ENCODE results near the gene SPTBN1. TPM values are rescaled to one million over a fixed set of nuclear protein-coding genes. Genes with fewer than 3 reads are reported as not detected.

Gene SPTBN1
- total and polyA plus RNA-seq, 2 of the 4 experiments (the other 2 are of a cell fraction), result 49.1 to 241 TPM

- peaks cover 2% of the 10 kb centered on the region; the same call in 1 of the 2 replicates for H3K36me3 ChIP-seq (ENCODE audit: control insufficient read depth, insufficient read depth, low read length)
- peak overlapping the region; percentile 11; the same call in 1 of the 2 replicates for H4K91ac ChIP-seq (ENCODE audit: insufficient read depth, low read depth, low read length)
- ChIA-PET POLR2A (ENCODE audit: unreplicated experiment) (interaction anchor here (0.6 kb wide), 1 partner anchor 504 kb away, joined by 6 read pairs; no protein-coding TSS in a partner anchor), CTCF (interaction anchor here (1.7 kb wide), 1 partner anchor 10 kb away, joined by 7 read pairs; no protein-coding TSS in a partner anchor)
- H4K20me1 ChIP-seq (ENCODE audit: insufficient read depth, low read length), result no peaks in the 10 kb centered on the region
- H3K14ac ChIP-seq (replicated peaks; ENCODE audit: low read depth, low read length), result 0 out of 2 replicates have a peak overlapping the region, but pooled peaks have one; percentile 23
- TF ChIP-seq SMC3 (IDR thresholded peaks at IDR 0.05; ENCODE audit: low read depth, low read length) (no peak), ELK1 (IDR thresholded peaks at IDR 0.05; ENCODE audit: borderline replicate concordance, low read depth, low read length) (no peak), RCOR1 (IDR thresholded peaks at IDR 0.05; ENCODE audit: insufficient replicate concordance, low read length) (no peak), FOS (IDR thresholded peaks at IDR 0.05; ENCODE audit: low read depth, low read length) (no peak), CEBPB (IDR thresholded peaks at IDR 0.05; ENCODE audit: low read depth, low read length) (no peak), MAFK (IDR thresholded peaks at IDR 0.05; ENCODE audit: low read depth, low read length) (no peak), MXI1 (IDR thresholded peaks at IDR 0.05; ENCODE audit: borderline replicate concordance, low read depth, low read length) (no peak), RFX5 (IDR thresholded peaks at IDR 0.05; ENCODE audit: low read depth, low read length) (no peak), NFE2L2 (IDR thresholded peaks at IDR 0.05; ENCODE audit: low read depth, low read length) (no peak), CHD1 (IDR thresholded peaks at IDR 0.05; ENCODE audit: low read depth, low read length) (no peak), MAZ (IDR thresholded peaks at IDR 0.05; ENCODE audit: borderline replicate concordance, low read depth, low read length) (no peak), BHLHE40 (IDR thresholded peaks at IDR 0.05; ENCODE audit: low read depth, low read length) (no peak)
- no peak for ATAC-seq (ENCODE audit: low read depth)
- H3K4me3 ChIP-seq (ENCODE audit: insufficient read depth, low read depth, low read length), result no peak overlapping the region
- no peak overlapping the region for H3K4me2 ChIP-seq (ENCODE audit: low read depth, low read length)
- no peaks in the 10 kb centered on the region for H3K9me3 ChIP-seq (ENCODE audit: control insufficient read depth, insufficient read depth, low read length)
- H2AK9ac ChIP-seq (replicated peaks; ENCODE audit: low read depth, low read length, poor library complexity), result no peak overlapping the region
- peaks cover 0 to 3% of the 10 kb centered on the region in 2 experiments; a peak in 2 of 4 replicates for H3K79me1 ChIP-seq (ENCODE audit: low read depth in 1 of 2, low read length in 2 of 2)
- H2BK120ac ChIP-seq (ENCODE audit: low read depth, low read length), result no peak overlapping the region
- no peak overlapping the region for H4K8ac ChIP-seq (ENCODE audit: low read depth in 2 of 2, low read length in 2 of 2)
- peaks cover 8% of the 10 kb centered on the region; the same call in 1 of the 2 replicates for H3K9me1 ChIP-seq (ENCODE audit: insufficient read depth, low read length)
- no TSS peak for BruUV-seq (replicated peaks)
- no peak overlapping the region for H2BK5ac ChIP-seq (ENCODE audit: low read depth, low read length, poor library complexity, severe bottlenecking)
- H3K18ac ChIP-seq (ENCODE audit: low read depth, low read length), result no peak overlapping the region
- dilution Hi-C loops (cut with HindIII; ENCODE audit: low sequenced_read_pairs, unreplicated experiment), result no loop called here
- 20% methylated on average over 1 of the region's 11 CpGs; no CpG with 5 or more reads in 1 of the 2 experiments for WGBS, 2 experiments (ENCODE audit: extremely low coverage in 2 of 2, insufficient read length in 1 of 2)
- H2BK15ac ChIP-seq (ENCODE audit: low read depth, low read length), result no peak overlapping the region
- no peak overlapping the region for H3K56ac ChIP-seq (ENCODE audit: extremely low read depth, insufficient read depth, low read length)
- H3K23ac ChIP-seq (ENCODE audit: low read depth, low read length), result no peak overlapping the region
- in situ Hi-C loops (cut with MboI; ENCODE audit: low sequenced_read_pairs), result no loop called here
- H3K27me3 ChIP-seq (ENCODE audit: control insufficient read depth, insufficient read depth, low read length), result no peaks in the 10 kb centered on the region
- peak overlapping the region; percentile 57 for H2AK5ac ChIP-seq (ENCODE audit: low read depth, low read length)
- no peak overlapping the region for H4K5ac ChIP-seq (ENCODE audit: low read depth, low read length)
- no peak overlapping the region for H3K9ac ChIP-seq (ENCODE audit: low read depth, low read length)
- peak overlapping the region; percentile 51; the same call in 1 of the 2 replicates for H3K4ac ChIP-seq (ENCODE audit: low read depth, low read length)
- H3K27ac ChIP-seq (ENCODE audit: insufficient read depth, low read length), result no peak overlapping the region
- no peak overlapping the region for H2AFZ ChIP-seq (replicated peaks; ENCODE audit: low read length, poor library complexity)
- peaks cover 11% of the 10 kb centered on the region for H3K4me1 ChIP-seq (ENCODE audit: control insufficient read depth, insufficient read depth, low read length)
- no peak for DNase-seq
- intact Hi-C loops (cut with micrococcal nuclease), result no loop called here
- no peak overlapping the region; the same call in 1 of the 2 replicates for H2BK20ac ChIP-seq (ENCODE audit: low read depth, low read length)
These were observed 219.6 kb downstream of the SPTBN1 start for GRCh38 chr2:54675738-54676137.

All from IMR-90 (cell line).